Stimulated activated CD4-positive, alpha-beta T cell treated with anti-CD3 and anti-CD28 coated beads, Interleukin-15, amount 100 ng/mL, for 48 hours (primary cell): ENCODE measurements around the gene GDPD1.
"Not testable (repeated sequence)": the region's sequence is repeated elsewhere in the genome, so short reads cannot be mapped to it uniquely, and the experiment has no call there.

Source experiments
- DNase-seq, 2 donors: peaks; one replicate each; pipeline ENCODE4 v3.0.0-alpha.2; 2020; ENCODE audit warnings: low read depth in 2 of 2

The GDPD1 gene

GRCh38 chr17:59244081-59244480, 23.8 kb downstream of the GDPD1 start:
- DNase-seq = no peak

GRCh38 chr17:59254742-59255141, 34.4 kb downstream of the GDPD1 start:
- DNase-seq = no peak

- DNase-seq = no peak
Observed at GRCh38 chr17:59257101-59257500, 36.8 kb downstream of the GDPD1 start.

GRCh38 chr17:59260722-59261121, 40.4 kb downstream of the GDPD1 start:
- no peak for DNase-seq

GRCh38 chr17:59266745-59267144, 46.4 kb downstream of the GDPD1 start:
- DNase-seq = no peak

- no peak for DNase-seq
Observed at GRCh38 chr17:59267776-59268175, 47.5 kb downstream of the GDPD1 start.

- DNase-seq = no peak
Observed at GRCh38 chr17:59275618-59276017, 55.3 kb downstream of the GDPD1 start.

- DNase-seq = no peak
Observed at GRCh38 chr17:59277031-59277430, 56.7 kb downstream of the GDPD1 start.

GRCh38 chr17:59278406-59278805, 58.1 kb downstream of the GDPD1 start:
- DNase-seq = no peak

- no peak for DNase-seq
Observed at GRCh38 chr17:59284317-59284716, 64.0 kb downstream of the GDPD1 start.

- no peak for DNase-seq
Observed at GRCh38 chr17:59287452-59287851, 67.1 kb downstream of the GDPD1 start.

GRCh38 chr17:59287891-59288290, 67.6 kb downstream of the GDPD1 start:
- DNase-seq = no peak

GRCh38 chr17:59289981-59290301, 69.6 kb downstream of the GDPD1 start:
- DNase-seq = no peak

- DNase-seq = not testable (repeated sequence)
Observed at GRCh38 chr17:59290302-59290998, 70.1 kb downstream of the GDPD1 start.

GRCh38 chr17:59292174-59292523, 71.8 kb downstream of the GDPD1 start:
- DNase-seq = no peak

GRCh38 chr17:59296190-59296589, 75.9 kb downstream of the GDPD1 start:
- no peak for DNase-seq

- DNase-seq = no peak
Observed at GRCh38 chr17:59298521-59298920, 78.2 kb downstream of the GDPD1 start.

GRCh38 chr17:59299400-59300092, 79.2 kb downstream of the GDPD1 start:
- no peak for DNase-seq

- no peak for DNase-seq
Observed at GRCh38 chr17:59300941-59301340, 80.6 kb downstream of the GDPD1 start.

- DNase-seq = no peak
Observed at GRCh38 chr17:59304811-59305210, 84.5 kb downstream of the GDPD1 start.

- DNase-seq = no peak
Observed at GRCh38 chr17:59310263-59310920, 90.1 kb downstream of the GDPD1 start.

GRCh38 chr17:59311051-59311468, 90.7 kb downstream of the GDPD1 start:
- peak in 1 of 2 donors; percentile 19 for DNase-seq

- not testable (repeated sequence) for DNase-seq
Observed at GRCh38 chr17:59311521-59311920, 91.2 kb downstream of the GDPD1 start.
